ENCODE measurements around the gene IGSF9.

The IGSF9 gene

DNA sequence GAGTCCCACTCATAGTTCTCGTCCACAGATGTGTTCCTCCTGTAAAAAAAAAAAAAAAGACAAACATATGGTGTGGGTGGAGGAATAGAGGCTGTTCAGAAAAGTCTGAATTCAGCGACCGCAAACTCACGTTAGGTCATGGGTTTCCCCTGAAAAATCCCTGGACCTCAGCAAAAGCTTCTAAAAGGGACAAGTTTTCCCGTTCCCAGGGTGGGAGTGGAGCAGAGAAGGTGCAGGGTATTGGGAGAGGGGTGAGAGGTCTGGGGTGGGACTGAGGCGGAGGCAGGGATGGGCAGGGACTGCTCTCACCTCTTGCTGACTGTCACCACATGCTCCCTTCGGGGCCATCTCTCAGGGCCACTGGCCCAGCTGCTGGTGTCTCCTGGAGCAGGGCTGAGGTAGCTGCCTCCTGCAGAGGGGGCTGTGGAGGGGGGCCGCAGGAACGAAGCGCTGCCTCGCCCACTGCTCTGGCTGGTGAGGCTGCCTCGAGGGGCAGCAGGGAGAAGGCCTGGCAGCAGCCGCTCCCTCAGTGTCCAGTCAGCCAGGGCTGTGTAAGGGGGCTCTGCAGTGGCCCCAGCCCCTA lies 17.5 kb downstream of the IGSF9 start:
- peaks cover 19% of the 10 kb centered on the region for H3K36me3 ChIP-seq (replicated peaks; ENCODE audit: low read depth, low read length)
- TF ChIP-seq EZH2phosphoT487 (IDR thresholded peaks at IDR 0.05; ENCODE audit: low read depth) (no peak), CTCF (IDR thresholded peaks at IDR 0.05; ENCODE audit: low read depth, low read length) (peak; percentile 19; the same call in 1 of the 2 replicates)
- peak overlapping the region; percentile 18; the same call in 1 of the 2 replicates for H3K9ac ChIP-seq (ENCODE audit: low read length)
- no peak overlapping the region for H2AFZ ChIP-seq (ENCODE audit: low read depth, low read length)
- peak overlapping the region; percentile 74 for H3K4me2 ChIP-seq (ENCODE audit: low read length)
- H4K20me1 ChIP-seq (ENCODE audit: insufficient read depth, low read length): peaks cover 13% of the 10 kb centered on the region
- H3K4me1 ChIP-seq (ENCODE audit: low read length): peaks cover 48% of the 10 kb centered on the region
- peak overlapping the region; percentile 40 for H3K4me3 ChIP-seq (ENCODE audit: low read length)
- H3K9me3 ChIP-seq (ENCODE audit: insufficient read depth, low read length): no peaks in the 10 kb centered on the region
- H3K79me2 ChIP-seq (ENCODE audit: low read length): peaks cover 38% of the 10 kb centered on the region
- H3K27me3 ChIP-seq (ENCODE audit: low read depth, low read length): no peaks in the 10 kb centered on the region
- no peak overlapping the region for H3K27ac ChIP-seq (ENCODE audit: low read length)

DNA sequence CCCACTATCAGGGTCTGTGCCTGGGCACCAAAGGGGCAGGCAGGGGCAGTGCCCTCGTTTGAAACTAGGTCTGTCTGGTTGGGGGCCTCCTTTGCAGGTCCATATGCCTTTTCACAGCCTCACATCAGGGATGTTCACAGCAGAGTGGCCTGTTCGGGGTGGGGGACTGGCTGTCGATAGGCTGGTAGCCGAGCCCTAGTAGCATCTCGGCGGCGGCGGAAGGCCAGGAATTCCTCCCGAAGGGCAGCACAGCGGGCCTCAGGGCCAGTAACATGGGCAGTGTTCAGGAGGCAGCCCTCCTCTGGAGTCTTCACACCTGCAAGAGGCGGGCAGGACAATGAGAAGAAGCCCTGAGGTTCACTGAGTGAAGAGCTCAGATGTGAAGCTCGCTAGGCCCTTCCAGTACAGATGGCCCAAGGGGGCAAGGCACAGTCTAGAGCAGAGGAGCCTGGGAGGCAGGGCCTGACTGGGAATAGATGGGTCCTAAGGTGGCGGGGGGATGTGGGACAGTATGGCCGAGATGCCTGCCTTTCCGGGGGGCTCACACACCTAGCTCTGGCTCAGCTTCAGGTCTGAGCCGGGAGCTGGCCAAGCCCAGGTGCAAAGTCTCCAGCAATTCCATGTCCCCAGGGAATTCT lies 18.1 kb downstream of the IGSF9 start:
- peaks cover 25% of the 10 kb centered on the region for H3K36me3 ChIP-seq (replicated peaks; ENCODE audit: low read depth, low read length)
- H4K20me1 ChIP-seq (ENCODE audit: insufficient read depth, low read length): peaks cover 19% of the 10 kb centered on the region
- H3K9me3 ChIP-seq (ENCODE audit: insufficient read depth, low read length): no peaks in the 10 kb centered on the region
- H3K79me2 ChIP-seq (ENCODE audit: low read length): peaks cover 44% of the 10 kb centered on the region
- no peak overlapping the region for H3K27ac ChIP-seq (ENCODE audit: low read length)
- peak overlapping the region; percentile 74 for H3K4me2 ChIP-seq (ENCODE audit: low read length)
- peaks cover 42% of the 10 kb centered on the region for H3K4me1 ChIP-seq (ENCODE audit: low read length)
- H3K4me3 ChIP-seq (ENCODE audit: low read length): peak overlapping the region; percentile 40
- no peak overlapping the region for H2AFZ ChIP-seq (ENCODE audit: low read depth, low read length)
- TF ChIP-seq CTCF (IDR thresholded peaks at IDR 0.05; ENCODE audit: low read depth, low read length) (no peak), EZH2phosphoT487 (IDR thresholded peaks at IDR 0.05; ENCODE audit: low read depth) (no peak)
- no peaks in the 10 kb centered on the region for H3K27me3 ChIP-seq (ENCODE audit: low read depth, low read length)
- H3K9ac ChIP-seq (ENCODE audit: low read length): peak overlapping the region; percentile 18; the same call in 1 of the 2 replicates

DNA sequence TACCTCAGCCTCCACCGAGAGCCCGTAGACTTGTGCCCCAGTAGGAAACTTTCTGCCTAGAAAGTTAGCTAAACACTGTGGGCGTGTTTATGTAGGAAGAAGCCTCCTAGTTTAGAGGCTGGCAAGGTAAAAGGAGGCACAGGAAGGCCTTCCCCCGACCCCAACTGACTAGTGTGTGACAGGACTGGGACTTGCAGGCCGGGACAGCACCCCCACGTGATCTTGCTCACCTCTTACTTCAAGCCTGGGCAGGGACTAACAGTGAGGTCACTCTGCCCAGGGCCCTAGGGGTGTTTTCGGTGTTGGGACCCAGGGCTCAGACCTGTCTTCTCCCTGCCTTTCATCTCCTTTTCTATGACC lies 19.7 kb downstream of the IGSF9 start:
- Histone ChIP-seq H3K9me3 (ENCODE audit: insufficient read depth, low read length) (no peaks in the 10 kb centered on the region), H3K79me2 (ENCODE audit: low read length) (peaks cover 60% of the 10 kb centered on the region), H4K20me1 (ENCODE audit: insufficient read depth, low read length) (peaks cover 35% of the 10 kb centered on the region), H3K36me3 (replicated peaks; ENCODE audit: low read depth, low read length) (peaks cover 32% of the 10 kb centered on the region), H3K4me2 (ENCODE audit: low read length) (peak overlapping the region; percentile 98), H3K4me1 (ENCODE audit: low read length) (peaks cover 41% of the 10 kb centered on the region), H2AFZ (ENCODE audit: low read depth, low read length) (no peak overlapping the region), H3K4me3 (ENCODE audit: low read length) (peak overlapping the region; percentile 95), H3K9ac (ENCODE audit: low read length) (peak overlapping the region; percentile 100), H3K27me3 (ENCODE audit: low read depth, low read length) (no peaks in the 10 kb centered on the region), H3K27ac (ENCODE audit: low read length) (peak overlapping the region; percentile 94)
- TF ChIP-seq CTCF (IDR thresholded peaks at IDR 0.05; ENCODE audit: low read depth, low read length) (no peak), EZH2phosphoT487 (IDR thresholded peaks at IDR 0.05; ENCODE audit: low read depth) (no peak)

DNA sequence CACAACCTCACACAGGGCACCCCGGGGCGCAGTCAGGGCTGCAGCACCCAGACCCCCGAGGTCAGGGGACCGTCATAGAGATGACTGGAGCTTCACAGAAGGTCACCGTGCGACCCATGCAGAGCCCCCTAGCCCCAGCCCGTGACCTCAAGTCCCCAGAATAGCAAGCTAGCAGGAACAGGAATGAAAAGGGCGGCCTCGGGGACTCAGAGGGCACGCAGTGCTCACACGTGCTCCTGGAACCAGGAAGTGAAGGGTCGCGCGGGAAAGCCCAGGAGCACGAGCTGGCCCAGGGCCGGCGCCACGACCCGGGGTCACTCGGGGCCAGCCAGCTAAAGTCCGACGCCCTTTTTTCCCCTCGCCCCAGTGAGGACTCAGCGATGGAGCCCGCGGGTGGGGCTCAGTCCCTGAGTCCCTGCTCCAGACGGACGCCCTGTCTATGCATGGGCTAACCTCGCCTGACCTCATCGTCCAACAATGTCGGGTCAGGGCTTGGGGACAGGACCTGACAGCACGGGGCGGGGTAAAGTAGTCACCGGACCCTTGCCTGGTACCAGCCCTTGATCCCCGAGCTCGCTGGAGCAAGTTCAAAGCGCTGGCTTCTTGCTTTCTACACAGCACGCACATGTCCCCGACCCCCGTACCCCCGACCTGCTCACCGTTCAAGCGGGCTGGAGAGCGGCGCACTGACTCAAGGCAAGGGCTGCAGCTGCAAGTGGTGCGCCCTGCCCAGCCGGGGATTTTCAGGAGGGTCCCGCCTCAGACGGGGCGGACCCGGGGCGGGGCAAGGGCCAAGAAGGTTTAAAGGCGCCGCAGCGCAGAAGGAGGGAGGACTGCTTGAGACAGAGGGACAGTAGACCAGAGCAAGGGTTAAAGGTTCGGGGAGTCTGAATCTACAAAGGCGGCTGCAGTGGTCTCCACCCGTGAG lies 20.4 kb downstream of the IGSF9 start, which contains the start of gene TAGLN2:
Gene TAGLN2, minus strand, starts transcription at position 717 of the 928 bp plus-strand sequence. CDS start 4,998 bp downstream, outside the sequence.
- no peaks in the 10 kb centered on the region for H3K27me3 ChIP-seq (ENCODE audit: low read depth, low read length)
- peak within 1 kb of the TSS; percentile 94 for H3K27ac ChIP-seq (ENCODE audit: low read length)
- peaks cover 48% of the 10 kb centered on the region for H3K4me1 ChIP-seq (ENCODE audit: low read length)
- peaks cover 66% of the 10 kb centered on the region for H3K79me2 ChIP-seq (ENCODE audit: low read length)
- H4K20me1 ChIP-seq (ENCODE audit: insufficient read depth, low read length): peaks cover 42% of the 10 kb centered on the region
- no peaks in the 10 kb centered on the region for H3K9me3 ChIP-seq (ENCODE audit: insufficient read depth, low read length)
- peak within 1 kb of the TSS; percentile 95 for H3K4me3 ChIP-seq (ENCODE audit: low read length)
- H3K4me2 ChIP-seq (ENCODE audit: low read length): peak within 1 kb of the TSS; percentile 98
- H2AFZ ChIP-seq (ENCODE audit: low read depth, low read length): no peak within 1 kb of the TSS
- peak within 1 kb of the TSS; percentile 100 for H3K9ac ChIP-seq (ENCODE audit: low read length)
- TF ChIP-seq EZH2phosphoT487 (IDR thresholded peaks at IDR 0.05; ENCODE audit: low read depth): no peak
- no peak for TF ChIP-seq CTCF (IDR thresholded peaks at IDR 0.05; ENCODE audit: low read depth, low read length)
- peaks cover 39% of the 10 kb centered on the region for H3K36me3 ChIP-seq (replicated peaks; ENCODE audit: low read depth, low read length)
